Large intestine (tissue), 3 donors: Measurements from ENCODE around the gene TTYH3. TPM values are rescaled to one million over a fixed set of nuclear protein-coding genes. Genes with fewer than 3 reads are reported as not detected.

Experiments
- DNase-seq, 2 donors: peaks; one replicate each; pipeline versions ENCODE4 v3.0.0 to v3.0.0-alpha.2; 2013
- H3K27ac ChIP-seq: one replicate; pipeline ENCODE4 v1.5.1; 2013; ENCODE audit warnings: low read length
- H3K27me3 ChIP-seq: 2 replicates; pipeline ENCODE4 v1.6.1; 2013; ENCODE audit warnings: low read length; ENCODE audit not compliant: control insufficient read depth, insufficient read depth
- H3K36me3 ChIP-seq: 2 replicates; pipeline ENCODE4 v1.6.1; 2013; ENCODE audit warnings: low read length; ENCODE audit not compliant: control insufficient read depth, insufficient read depth
- H3K4me1 ChIP-seq: one replicate; pipeline ENCODE4 v1.6.1; 2013; ENCODE audit warnings: low read length; ENCODE audit not compliant: control insufficient read depth, insufficient read depth
- H3K4me3 ChIP-seq: one replicate; pipeline ENCODE4 v1.5.1; 2013; ENCODE audit warnings: low read length
- H3K9me3 ChIP-seq: one replicate; pipeline ENCODE4 v1.6.1; 2013; ENCODE audit warnings: mild to moderate bottlenecking, low read depth, low read length, moderate library complexity; ENCODE audit not compliant: control insufficient read depth
- WGBS: methylation state at CpG from one replicate; pipeline ENCODE4 v1.1.5; 2013; ENCODE audit warnings: low lambda C conversion rate; ENCODE audit not compliant: insufficient coverage; 5-methylcytosine and 5-hydroxymethylcytosine counted together
- polyA plus RNA-seq: library from polyadenylated mRNA; unstranded; fragments of 120-200 nt; gene quantifications from one replicate; pipeline ENCODE4 v1.2.1, GENCODE V29; 2013

Gene TTYH3
- polyA plus RNA-seq, 1 donor, result 152 TPM

- no peaks in the 10 kb centered on the region for H3K36me3 ChIP-seq
- no peaks in the 10 kb centered on the region for H3K9me3 ChIP-seq
- no peaks in the 10 kb centered on the region for H3K27me3 ChIP-seq
- no CpG with 5 or more reads among the region's 9 CpGs for WGBS
- no peak for DNase-seq
- peaks cover 60% of the 10 kb centered on the region for H3K4me1 ChIP-seq
- H3K4me3 ChIP-seq, result no peak overlapping the region
- H3K27ac ChIP-seq, result peak overlapping the region; percentile 54
Observed at GRCh38 chr7:2627258-2628129, 4.3 kb upstream of the TTYH3 start.

GRCh38 chr7:2628130-2628482 is 3.7 kb upstream of the TTYH3 start:
- H3K27ac ChIP-seq, result peak overlapping the region; percentile 50
- H3K9me3 ChIP-seq, result no peaks in the 10 kb centered on the region
- no peaks in the 10 kb centered on the region for H3K36me3 ChIP-seq
- no peak overlapping the region for H3K4me3 ChIP-seq
- peaks cover 54% of the 10 kb centered on the region for H3K4me1 ChIP-seq
- peak in 1 of 2 donors; percentile 65 for DNase-seq
- WGBS, result no CpG with 5 or more reads among the region's 12 CpGs
- H3K27me3 ChIP-seq, result no peaks in the 10 kb centered on the region

- Histone ChIP-seq H3K4me1 (peaks cover 51% of the 10 kb centered on the region), H3K36me3 (peaks cover under 1% of the 10 kb centered on the region), H3K27ac (no peak overlapping the region), H3K9me3 (no peaks in the 10 kb centered on the region), H3K4me3 (no peak overlapping the region), H3K27me3 (no peaks in the 10 kb centered on the region)
- no CpG with 5 or more reads among the region's 7 CpGs for WGBS
- no peak for DNase-seq
Observed at GRCh38 chr7:2628891-2629290, 2.9 kb upstream of the TTYH3 start.

GRCh38 chr7:2629746-2630681 is 1.8 kb upstream of the TTYH3 start:
- Histone ChIP-seq H3K4me1 (peaks cover 52% of the 10 kb centered on the region), H3K9me3 (no peaks in the 10 kb centered on the region), H3K36me3 (peaks cover 9% of the 10 kb centered on the region), H3K27ac (peak overlapping the region; percentile 88), H3K27me3 (no peaks in the 10 kb centered on the region), H3K4me3 (no peak overlapping the region)
- peak in 1 of 2 donors; percentile 88 for DNase-seq
- WGBS, result no CpG with 5 or more reads among the region's 21 CpGs

GRCh38 chr7:2632733-2633537 is 1.1 kb downstream of the TTYH3 start:
- peak; percentile 71 to 87 for DNase-seq
- no peaks in the 10 kb centered on the region for H3K9me3 ChIP-seq
- peak overlapping the region; percentile 99 for H3K4me3 ChIP-seq
- H3K27ac ChIP-seq, result peak overlapping the region; percentile 89
- H3K27me3 ChIP-seq, result no peaks in the 10 kb centered on the region
- no CpG with 5 or more reads among the region's 35 CpGs for WGBS
- H3K4me1 ChIP-seq, result peaks cover 74% of the 10 kb centered on the region
- H3K36me3 ChIP-seq, result peaks cover 22% of the 10 kb centered on the region

GRCh38 chr7:2633538-2634266 is 1.9 kb downstream of the TTYH3 start:
- Histone ChIP-seq H3K4me3 (peak overlapping the region; percentile 99), H3K36me3 (peaks cover 24% of the 10 kb centered on the region), H3K9me3 (no peaks in the 10 kb centered on the region), H3K27me3 (no peaks in the 10 kb centered on the region), H3K4me1 (peaks cover 71% of the 10 kb centered on the region), H3K27ac (peak overlapping the region; percentile 89)
- DNase-seq, result peak in 1 of 2 donors; percentile 66
- no CpG with 5 or more reads among the region's 22 CpGs for WGBS

- Histone ChIP-seq H3K36me3 (peaks cover 31% of the 10 kb centered on the region), H3K9me3 (no peaks in the 10 kb centered on the region), H3K27me3 (no peaks in the 10 kb centered on the region), H3K4me3 (peak overlapping the region; percentile 99), H3K27ac (peak overlapping the region; percentile 89), H3K4me1 (peaks cover 64% of the 10 kb centered on the region)
- WGBS, result no CpG with 5 or more reads among the region's 22 CpGs
- DNase-seq, result no peak
Observed at GRCh38 chr7:2634267-2635145, 2.7 kb downstream of the TTYH3 start.

GRCh38 chr7:2635148-2635668 is 3.4 kb downstream of the TTYH3 start:
- Histone ChIP-seq H3K9me3 (no peaks in the 10 kb centered on the region), H3K4me3 (no peak overlapping the region), H3K36me3 (peaks cover 38% of the 10 kb centered on the region), H3K4me1 (peaks cover 57% of the 10 kb centered on the region), H3K27me3 (no peaks in the 10 kb centered on the region), H3K27ac (peak overlapping the region; percentile 10)
- no peak for DNase-seq
- no CpG with 5 or more reads among the region's 15 CpGs for WGBS
